GM13977 (cell line): Measurements from ENCODE around the gene TACC3.

ENCODE experiments used
- DNase-seq: peaks from one replicate; pipeline ENCODE4 v3.0.0; 2012; ENCODE audit warnings: low spot score
- CTCF ChIP-seq: IDR thresholded peaks from 2 replicates; pipeline ENCODE4 v1.5.1; 2012; ENCODE audit warnings: mild to moderate bottlenecking, control low read depth; ENCODE audit not compliant: insufficient read depth; ENCODE audit errors: extremely low read depth, missing control alignments
- in situ Hi-C: fragments of 300-500 bp; cut with MboI; formaldehyde crosslinking; loops from one replicate; pipeline ENCODE4 v1.12.0; 2022; ENCODE audit warnings: low sequenced_read_pairs, low pct_unique_long_range_greater_than_20kb, mixed read lengths, inconsistent platforms; ENCODE audit not compliant: unreplicated experiment

The TACC3 gene

GRCh38 chr4:1713003-1713851 is 8.1 kb upstream of the TACC3 start:
- TF ChIP-seq CTCF = no peak
- no peak for DNase-seq
- in situ Hi-C loops = no loop called here

GRCh38 chr4:1714303-1715001 is 6.9 kb upstream of the TACC3 start:
- TF ChIP-seq CTCF = no peak
- DNase-seq = peak; percentile 20
- in situ Hi-C loops = no loop called here

- in situ Hi-C loops = no loop called here
- peak; percentile 53 for DNase-seq
- no peak for TF ChIP-seq CTCF
These were observed 6.1 kb upstream of the TACC3 start for GRCh38 chr4:1715002-1715758.

GRCh38 chr4:1716065-1716945 is 5.0 kb upstream of the TACC3 start:
- no peak for TF ChIP-seq CTCF
- peak; percentile 13 for DNase-seq
- in situ Hi-C loops = no loop called here

GRCh38 chr4:1717129-1718094 is 3.9 kb upstream of the TACC3 start:
- in situ Hi-C loops = no loop called here
- DNase-seq = peak; percentile 11
- TF ChIP-seq CTCF = no peak
